HG03439 (cell line): Measurements from ENCODE around the gene OR4K5.
"Not testable (repeated sequence)": the region's sequence is repeated elsewhere in the genome, so short reads cannot be mapped to it uniquely, and the experiment has no call there.

Experiments used
- ATAC-seq: cut with Tn5 transposase; IDR thresholded peaks from one replicate; pipeline ENCODE4 v1.9.1; 2021; ENCODE audit warnings: mild to moderate bottlenecking, moderate library complexity; ENCODE audit not compliant: unreplicated experiment

OR4K5 gene, protein sequence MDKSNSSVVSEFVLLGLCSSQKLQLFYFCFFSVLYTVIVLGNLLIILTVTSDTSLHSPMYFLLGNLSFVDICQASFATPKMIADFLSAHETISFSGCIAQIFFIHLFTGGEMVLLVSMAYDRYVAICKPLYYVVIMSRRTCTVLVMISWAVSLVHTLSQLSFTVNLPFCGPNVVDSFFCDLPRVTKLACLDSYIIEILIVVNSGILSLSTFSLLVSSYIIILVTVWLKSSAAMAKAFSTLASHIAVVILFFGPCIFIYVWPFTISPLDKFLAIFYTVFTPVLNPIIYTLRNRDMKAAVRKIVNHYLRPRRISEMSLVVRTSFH

DNA sequence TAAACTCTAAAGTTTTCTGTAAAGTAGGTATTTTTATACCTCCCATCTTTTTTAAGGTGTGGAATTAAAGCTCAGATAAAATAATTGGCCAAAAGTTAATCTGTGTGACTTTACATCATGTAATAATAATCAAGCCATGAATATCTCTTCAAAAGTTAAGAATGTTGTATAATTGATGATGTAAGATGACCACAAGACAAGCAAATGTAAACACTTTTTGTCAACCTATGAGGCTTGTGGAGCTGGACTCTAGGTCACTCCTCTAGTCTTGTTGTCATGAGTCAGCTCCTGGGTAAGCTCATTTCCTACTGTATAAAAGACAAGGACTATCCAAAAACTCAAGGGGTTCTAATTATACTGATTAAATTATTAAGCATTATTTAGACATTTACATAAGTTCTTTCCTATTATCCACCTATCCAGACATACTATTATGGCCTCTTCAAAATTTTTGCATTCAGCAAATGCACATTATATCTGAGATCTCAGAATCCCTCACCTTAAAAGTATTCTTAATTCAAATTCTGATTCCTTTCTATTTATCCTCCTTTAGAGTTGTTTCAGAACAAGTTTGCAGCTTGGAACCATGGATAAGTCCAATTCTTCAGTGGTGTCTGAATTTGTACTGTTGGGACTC is at the start of gene OR4K5:
OR4K5 (plus strand) TSS at position 587 of the 637 bp plus-strand sequence; CDS start at position 587, 0 bp downstream.
- no peak for ATAC-seq

DNA sequence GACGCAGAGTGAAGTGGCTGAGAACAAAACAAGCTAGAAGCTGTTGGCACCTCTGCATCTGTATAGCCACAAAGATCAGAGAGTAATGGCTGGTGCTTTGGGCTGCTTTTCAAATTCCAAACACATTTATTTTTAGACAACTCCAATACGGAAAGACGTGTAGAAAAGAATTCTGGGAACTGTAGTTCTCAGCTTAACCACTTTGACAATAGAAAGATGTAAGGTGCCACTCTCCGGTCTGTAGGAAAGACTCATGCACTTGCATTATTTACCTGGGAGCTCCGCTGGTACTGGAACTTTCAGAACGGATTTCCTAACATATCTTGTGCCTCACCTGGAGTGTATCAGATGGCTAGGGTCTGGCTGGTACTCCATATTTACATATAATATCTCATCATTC is 47.2 kb upstream of the OR4K5 start:
- no peak for ATAC-seq

DNA sequence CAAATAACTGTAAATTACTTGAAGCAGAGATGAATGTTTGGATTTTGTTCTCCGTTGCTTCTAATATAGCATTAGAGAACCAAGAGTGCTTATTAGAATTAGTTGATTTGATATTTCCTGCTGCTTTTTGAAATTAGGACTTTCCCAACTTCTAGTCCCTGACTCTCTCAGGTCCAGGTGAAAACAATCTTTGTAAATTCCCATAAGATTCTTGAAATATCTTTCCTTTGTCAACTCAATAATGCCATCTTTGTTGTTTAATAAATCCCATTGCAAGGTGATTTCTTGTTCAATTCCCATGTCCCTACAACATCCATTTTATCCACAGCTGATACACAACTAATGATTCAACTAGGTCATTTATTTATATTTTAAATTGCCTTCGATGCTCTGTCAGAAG is 45.6 kb upstream of the OR4K5 start, which contains the start of gene OR4K2:
OR4K2 (plus strand) TSS at position 301 of the 400 bp plus-strand sequence. CDS start 1,126 bp downstream, outside the sequence.
- ATAC-seq = no peak

DNA sequence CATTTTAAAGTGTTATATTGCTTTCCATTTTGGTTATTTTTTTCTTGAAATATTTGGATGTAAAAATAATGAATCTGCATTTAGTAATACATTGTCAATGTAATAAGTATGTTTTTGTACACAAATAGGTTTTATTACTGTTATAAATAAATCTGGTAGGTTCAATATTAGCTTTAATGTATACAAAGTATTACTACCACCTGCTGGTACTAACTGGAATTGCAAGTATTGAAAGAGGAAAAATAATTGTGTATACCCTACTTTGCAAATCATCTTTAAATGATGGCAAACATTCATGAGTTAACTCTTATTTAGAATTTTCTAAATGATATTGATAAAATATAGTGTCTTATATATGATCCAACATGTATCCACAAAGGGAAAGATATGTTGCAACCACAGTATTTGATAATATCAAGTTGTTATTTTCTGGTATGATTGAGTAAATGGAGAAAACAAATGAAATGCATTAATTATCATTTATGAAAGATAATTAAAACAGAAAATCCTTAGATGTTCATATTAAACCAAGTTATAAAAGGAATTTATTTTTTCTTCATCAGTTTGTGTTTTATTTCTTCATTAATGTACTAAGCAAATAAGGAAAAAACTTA is 42.3 kb upstream of the OR4K5 start:
- ATAC-seq = no peak

DNA sequence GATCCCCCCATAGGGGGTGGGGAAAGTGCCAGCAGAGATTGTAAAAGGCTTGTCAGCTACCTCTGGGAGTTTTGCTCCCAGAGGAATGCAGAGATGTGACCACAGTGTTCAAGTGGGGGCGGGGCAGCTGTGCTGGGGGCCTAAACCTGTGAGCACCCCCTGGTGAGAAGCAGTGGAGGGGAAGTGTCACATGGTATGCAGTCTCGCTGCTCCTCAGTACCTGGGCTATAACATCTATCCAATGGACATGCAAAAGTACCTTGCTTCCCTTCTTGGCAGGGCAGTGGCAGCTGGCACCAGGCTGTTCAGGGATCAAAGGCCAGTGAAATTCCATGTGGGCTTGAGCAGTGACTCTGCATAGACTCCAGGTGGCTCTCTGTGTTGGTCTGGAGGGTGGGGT is 25.1 kb upstream of the OR4K5 start:
- ATAC-seq = no peak

DNA sequence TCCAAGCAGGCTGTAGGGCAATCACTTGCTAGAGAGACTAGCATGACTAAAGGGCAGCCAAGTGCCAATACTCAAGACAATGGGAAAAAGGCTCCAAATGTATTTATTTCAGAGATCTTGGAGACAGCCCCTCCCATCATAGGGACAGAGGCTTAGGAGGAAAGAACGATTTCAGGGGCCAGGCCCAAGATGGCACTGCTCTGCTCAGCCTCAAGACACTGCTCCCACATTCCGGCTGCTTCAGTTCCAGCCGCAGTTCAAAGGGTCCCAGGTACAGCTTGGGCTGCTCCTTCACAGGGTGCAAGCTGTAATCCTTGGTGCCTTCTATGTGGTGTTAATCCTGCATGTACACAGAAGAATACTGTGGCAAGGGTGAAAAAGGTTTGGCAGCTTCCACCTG is 19.4 kb upstream of the OR4K5 start:
- ATAC-seq = no peak

DNA sequence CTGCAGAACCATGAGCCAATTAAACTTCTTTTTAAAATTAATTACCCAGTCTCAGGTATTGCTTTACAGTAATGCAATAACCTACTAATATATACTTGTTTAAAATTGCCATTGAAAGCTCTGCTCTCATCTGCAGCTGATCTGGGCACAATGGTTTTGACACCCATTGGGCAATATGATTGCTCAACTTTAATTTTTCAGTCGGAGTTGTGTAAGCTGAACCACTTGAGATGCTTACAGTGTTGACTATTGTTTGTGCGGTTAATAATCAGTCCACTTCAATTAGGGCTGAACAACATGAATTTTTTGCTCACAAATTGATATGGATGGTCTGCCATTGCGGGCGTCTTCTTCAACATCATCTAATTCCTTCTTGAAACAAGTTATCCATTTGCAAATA is 18.0 kb upstream of the OR4K5 start:
- no peak for ATAC-seq

DNA sequence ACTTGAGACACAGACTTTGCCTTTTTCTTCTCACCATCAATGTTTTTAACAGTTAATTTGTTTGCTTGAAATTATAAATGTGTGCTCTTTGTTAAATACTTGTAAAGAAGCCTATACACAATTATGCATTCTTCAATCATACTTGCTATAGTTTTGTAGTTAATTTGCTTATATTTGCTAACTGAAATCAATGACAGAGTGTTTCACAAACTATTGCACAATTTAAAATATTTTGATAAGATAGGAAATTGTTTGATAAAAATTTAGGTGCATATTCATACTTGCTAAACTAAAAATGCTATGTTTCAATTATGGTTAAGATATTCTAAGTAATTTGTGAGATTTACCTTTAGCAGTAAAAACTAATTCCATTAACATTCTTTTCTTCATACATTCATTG is 13.7 kb upstream of the OR4K5 start:
- no peak for ATAC-seq

DNA sequence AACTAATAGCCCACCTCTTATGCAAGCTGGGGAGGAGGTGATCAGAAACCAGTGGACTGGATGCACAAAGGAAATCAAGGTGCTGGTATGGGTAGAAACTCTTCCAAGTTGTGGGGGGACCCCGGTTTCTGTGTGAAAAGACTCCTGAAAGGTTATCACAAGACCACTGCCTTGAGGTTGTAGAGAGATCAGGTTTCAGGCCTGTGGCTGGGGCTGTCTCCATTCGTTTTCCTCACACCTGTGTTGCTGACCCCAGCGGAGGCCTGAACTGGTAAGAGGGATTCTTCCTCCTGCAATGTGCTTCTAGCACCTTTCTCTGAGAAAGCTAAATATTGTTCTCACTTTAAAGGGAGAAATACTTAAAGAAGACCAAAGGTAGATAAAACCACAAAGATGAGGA is 9.3 kb upstream of the OR4K5 start:
- ATAC-seq = no peak

DNA sequence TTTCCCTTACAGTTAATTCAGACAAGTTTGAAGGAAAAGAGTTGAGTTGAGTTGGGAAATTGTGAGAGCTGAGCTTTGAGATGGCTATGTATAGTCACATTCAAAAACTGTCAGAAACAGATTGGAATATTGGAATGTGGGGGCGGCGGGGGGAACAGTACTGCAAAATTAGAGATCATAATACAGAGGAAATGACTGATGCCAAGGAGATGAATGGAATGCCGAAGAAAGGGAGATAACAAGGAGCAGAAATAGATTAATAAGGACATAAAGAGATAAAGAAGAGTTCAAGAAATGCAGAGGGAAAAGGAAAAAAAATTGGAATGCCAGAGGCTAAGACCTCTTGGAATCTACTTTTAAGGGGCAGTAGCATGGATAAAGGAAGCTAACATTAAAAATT is 3.2 kb upstream of the OR4K5 start:
- no peak for ATAC-seq

DNA sequence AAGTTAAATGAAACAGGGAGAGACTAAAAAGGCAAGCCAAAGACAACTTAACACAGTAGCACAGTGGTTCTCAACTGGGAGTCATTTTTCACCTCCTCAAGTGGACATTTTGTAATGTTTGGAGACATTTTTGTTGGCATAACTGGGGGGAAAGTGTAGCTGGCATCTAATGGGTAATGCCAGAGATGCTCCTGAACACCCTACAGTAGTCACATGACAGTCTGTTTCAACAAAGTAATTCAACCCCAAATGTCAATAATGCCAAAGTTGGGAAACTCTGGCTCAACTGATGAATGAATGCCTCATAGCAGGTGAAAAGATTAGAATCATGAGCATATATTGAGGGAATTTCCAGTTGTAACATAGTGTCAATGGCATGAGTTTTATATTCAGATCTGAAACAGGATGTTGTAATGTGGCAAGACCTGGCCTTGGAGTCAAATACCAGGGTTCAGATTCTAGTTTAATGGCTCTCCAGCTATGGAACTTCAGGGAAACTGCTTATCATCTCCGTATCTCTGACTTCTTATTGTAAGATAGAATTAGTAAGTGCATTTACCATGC is 2.4 kb upstream of the OR4K5 start:
- ATAC-seq = no peak

DNA sequence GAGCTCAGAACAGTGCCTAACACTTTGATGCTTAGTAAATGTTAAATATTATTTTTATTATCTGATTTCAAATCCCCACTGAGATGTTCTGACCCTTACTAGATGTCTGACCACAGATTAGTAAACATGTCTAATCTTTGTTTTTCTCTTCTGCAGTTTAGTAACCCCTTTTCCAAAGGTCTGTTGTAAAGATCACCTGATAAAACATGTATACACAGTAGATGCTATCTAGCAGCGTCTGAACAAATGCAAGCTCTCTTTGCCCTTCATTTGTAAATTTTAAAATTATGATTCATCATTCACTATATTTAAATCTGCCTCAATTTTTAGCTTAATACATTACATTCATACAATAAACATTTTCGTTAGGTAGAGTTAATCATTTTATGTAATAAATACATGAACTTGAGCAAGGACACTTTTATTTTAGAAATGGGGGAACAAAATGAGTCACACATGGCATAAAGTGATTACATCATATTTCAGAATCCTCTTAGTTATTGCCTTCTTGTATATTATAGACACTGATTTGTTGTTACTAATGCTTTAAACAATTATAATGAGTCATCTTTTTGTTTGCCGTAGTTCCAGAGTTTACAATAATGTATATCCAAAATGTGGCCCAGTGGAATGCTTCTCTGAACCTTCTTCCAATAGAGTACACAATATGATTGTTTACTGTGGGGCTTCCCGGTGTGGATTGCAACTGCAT is 1.7 kb upstream of the OR4K5 start:
- no peak for ATAC-seq

DNA sequence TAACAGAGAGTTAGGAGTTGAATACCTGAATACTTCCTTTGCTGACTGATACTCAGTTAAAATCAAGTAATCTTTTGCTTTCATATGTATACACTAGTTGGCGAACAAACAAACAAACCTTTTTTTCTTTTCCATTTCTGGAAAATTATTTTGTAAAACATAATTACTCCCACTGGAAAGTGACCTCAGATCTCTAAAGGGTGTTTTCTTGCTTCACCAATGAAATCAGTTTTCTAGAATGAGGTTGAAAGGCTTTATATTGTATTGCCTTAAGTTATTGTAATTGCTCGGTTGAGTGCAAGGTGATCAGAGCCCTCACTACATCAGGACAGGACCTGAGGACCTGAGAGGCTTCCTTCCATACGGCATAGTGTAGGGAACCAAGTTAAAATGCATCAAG is 10.2 kb downstream of the OR4K5 start, which contains the start of gene OR4K1:
OR4K1 (plus strand) TSS at position 301 of the 400 bp plus-strand sequence. CDS start 4,750 bp downstream, outside the sequence.
- no peak for ATAC-seq

DNA sequence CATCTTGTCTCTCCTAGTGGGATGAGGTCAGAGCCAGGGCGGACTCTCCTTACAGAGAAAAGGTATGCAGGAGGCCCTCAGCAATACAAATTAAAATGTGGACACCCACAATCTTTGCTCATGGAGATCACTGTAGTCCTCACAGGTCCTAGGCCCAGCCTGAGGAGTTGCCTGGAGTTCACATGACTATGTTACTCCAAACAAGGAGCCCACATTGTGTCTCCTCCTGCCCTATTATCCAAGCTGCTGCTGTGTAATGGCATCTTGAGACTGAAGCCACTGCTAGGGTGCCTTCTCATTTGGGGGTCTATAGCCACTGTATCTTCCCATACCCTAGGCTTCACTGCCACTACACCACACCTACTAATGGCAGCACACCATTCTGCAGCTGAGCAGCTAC is 21.3 kb downstream of the OR4K5 start:
- ATAC-seq = no peak

DNA sequence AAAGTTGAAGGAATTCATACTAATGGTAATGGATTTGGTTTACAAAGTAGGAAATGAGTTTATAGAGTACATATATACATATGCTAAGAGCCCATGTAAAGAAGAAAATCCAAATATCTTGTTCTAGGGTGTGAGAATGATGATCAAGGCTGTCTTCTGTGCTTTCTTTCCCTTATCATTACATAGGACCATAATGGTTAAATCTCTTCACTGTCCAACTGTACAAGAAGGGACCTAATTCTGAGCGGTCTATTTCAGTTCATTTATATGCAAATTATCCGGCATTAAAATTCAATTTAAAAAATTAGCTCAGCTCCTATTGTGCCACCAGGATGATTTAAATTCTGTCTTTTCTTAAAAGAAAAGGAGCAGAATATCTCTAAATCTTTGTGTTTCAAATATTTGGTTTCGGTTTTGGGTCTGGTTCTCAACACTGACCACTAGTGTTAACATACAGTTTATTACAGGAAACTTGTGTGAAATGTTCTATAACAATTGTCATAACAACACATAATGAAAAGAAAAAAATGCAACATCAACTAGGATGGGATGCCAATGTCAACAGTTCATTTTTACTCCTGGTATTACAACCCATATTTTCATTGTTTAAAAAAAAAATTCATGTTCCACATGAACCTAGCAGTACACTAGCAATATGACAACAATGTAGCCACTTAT is 27.1 kb downstream of the OR4K5 start:
- ATAC-seq = no peak

DNA sequence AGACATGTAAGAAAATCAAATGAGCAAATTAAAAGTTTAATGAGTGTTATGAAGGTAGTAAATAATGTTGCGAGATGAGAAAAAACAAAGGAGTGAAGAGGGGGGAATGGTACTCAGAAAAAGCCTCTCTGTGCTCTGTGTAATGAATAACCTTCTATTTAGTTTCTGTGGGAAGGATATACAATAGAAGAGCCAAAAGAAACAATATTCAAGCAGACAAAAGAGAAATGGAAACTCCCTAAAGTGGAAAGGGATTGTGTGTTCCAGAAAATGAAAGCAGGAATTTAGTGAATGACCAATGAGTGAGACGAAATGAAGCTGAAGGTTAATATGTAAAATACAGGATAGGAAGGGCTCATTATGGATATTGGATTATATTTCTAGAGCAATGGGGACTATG is 28.8 kb downstream of the OR4K5 start:
- ATAC-seq = no peak

DNA sequence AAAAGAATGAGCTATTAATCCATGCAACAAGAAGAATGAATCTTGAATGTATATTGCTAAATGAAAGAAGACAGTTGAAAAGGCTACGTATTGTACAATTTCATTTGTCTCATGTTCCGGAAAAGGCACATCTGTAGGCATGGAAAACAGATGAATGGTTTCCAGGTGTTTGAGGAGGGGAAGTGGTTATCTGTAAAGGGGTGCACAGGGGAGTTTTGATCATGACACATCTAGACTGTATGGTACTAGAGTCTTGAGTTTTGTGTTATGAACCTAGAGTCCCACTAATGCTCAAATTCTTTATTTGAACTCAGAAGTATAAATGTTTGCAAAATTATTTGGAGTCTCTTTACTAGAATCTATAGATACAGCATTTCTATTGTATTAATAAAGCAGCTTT is 49.3 kb downstream of the OR4K5 start:
- not testable (repeated sequence) for ATAC-seq
